GM23248 (cell line): ENCODE measurements around the gene HDGFL2.

Experiments used
- EZH2 ChIP-seq: fragments of 200-600 bp; sonication (generic); IDR thresholded peaks from 2 replicates; pipeline ENCODE4 v1.6.1; 2018; ENCODE audit warnings: antibody characterized with exemption, mild to moderate bottlenecking; ENCODE audit not compliant: insufficient read depth, poor library complexity, severe bottlenecking
- EZH2phosphoT487 ChIP-seq: fragments of 200-600 bp; sonication (generic); IDR thresholded peaks from 2 replicates; pipeline ENCODE4 v1.6.1; 2018; ENCODE audit warnings: antibody characterized with exemption, moderate library complexity, mild to moderate bottlenecking, low read depth; ENCODE audit not compliant: insufficient read depth

DNA sequence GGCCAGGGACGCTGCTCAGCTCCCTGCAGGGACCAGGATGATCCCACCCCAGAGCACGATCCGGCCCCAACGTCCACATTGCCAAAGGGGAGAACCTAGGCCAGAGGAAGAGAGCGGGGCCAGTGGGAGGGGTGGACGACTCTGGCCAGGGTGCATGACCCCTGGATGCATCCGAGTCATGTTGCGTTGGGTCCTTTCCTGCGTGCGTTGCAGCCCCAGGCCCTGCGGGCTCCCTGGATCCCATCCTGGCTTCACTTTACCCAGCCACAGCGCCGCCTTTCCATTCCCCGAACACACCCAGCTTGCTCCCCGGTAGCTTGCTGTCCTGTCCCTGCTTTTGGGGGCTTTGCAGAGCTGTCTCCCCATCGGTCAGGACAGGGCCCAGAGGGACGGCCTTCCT, 35.7 kb downstream of the HDGFL2 start:
- TF ChIP-seq EZH2phosphoT487, result no peak
- TF ChIP-seq EZH2, result no peak
